DOHH2 (cell line): ENCODE results near the gene EPHB2.

Experiments
- CTCF ChIP-seq: fragments of 200-600 bp; sonication (generic); IDR thresholded peaks from one replicate; pipeline ENCODE4 v1.5.1; 2014; ENCODE audit warnings: antibody characterized with exemption, mild to moderate bottlenecking, low read depth, low read length; ENCODE audit not compliant: poor library complexity, severe bottlenecking
- EZH2phosphoT487 ChIP-seq: fragments of 200-600 bp; sonication (generic); IDR thresholded peaks from 2 replicates; pipeline ENCODE4 v1.6.1; 2017; ENCODE audit warnings: borderline replicate concordance, mild to moderate bottlenecking, antibody characterized with exemption, low read length, moderate library complexity, mixed read lengths

GRCh38 chr1:22824975-22825374 is 114.3 kb downstream of the EPHB2 start:
- no peak for TF ChIP-seq CTCF
- no peak for TF ChIP-seq EZH2phosphoT487
